Tracheal epithelial cell (primary cell): ENCODE data around the gene FMO3. TPM values are rescaled to one million over a fixed set of nuclear protein-coding genes. Genes with fewer than 3 reads are reported as not detected.

Experiments used
- total RNA-seq: library from RNA; depleted of rRNA; stranded (reverse); fragments of >200 nt; gene quantifications from 2 replicates; pipeline ENCODE4 v1.2.1, GENCODE V29; 2014

Gene FMO3
- not detected in 2 replicates for total RNA-seq

DNA sequence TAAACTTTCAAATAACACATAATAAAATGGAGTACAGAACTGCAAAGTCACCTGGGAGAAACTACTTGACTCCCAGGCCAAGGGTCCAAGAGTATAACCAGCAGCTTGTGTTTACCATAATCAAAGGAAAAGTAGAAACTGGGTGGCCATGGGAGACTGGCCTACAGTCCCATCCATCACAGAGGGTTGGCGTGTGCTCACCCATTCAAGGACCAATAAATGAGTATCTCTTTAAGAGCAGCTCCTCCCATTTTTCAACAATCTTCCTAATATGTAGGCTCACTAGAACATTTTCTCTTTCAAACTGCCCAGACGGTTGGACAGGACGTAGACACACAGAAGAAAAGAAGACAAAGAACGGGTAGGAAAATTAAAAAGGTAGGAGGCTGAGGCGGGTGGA is at the start of gene FMO3:
Gene FMO3, plus strand, starts transcription at position 302 of the 400 bp plus-strand sequence. CDS start 1,754 bp downstream, outside the sequence.

Other genes with a start within 250 kb of the FMO3 start
- not detected in 2 replicates for gene MROH9, start 155.4 kb upstream of the FMO3 start, total RNA-seq
- gene FMO2, start 94.4 kb downstream of the FMO3 start, total RNA-seq = 0.24 TPM in 1 of 2 replicates, not detected in the other
- 0.64 TPM in 1 of 2 replicates, not detected in the other for gene FMO1, start 157.6 kb downstream of the FMO3 start, total RNA-seq
- gene FMO4, start 223.3 kb downstream of the FMO3 start, total RNA-seq = 0.85 and 0.96 TPM in 2 replicates